ENCODE data around the gene LMNTD2. TPM values are rescaled to one million over a fixed set of nuclear protein-coding genes. Genes with fewer than 3 reads are reported as not detected.

LMNTD2 gene
- total RNA-seq, 2 donors from 2014 or later: 8.7 to 19.2 TPM

GRCh38 chr11:516400-516799, 44.1 kb downstream of the LMNTD2 start:
- no peaks in the 10 kb centered on the region for H3K27me3 ChIP-seq (replicated peaks; ENCODE audit: insufficient read depth)
- H3K36me3 ChIP-seq: no peaks in the 10 kb centered on the region
- H3K27ac ChIP-seq: no peak overlapping the region
- no peaks in the 10 kb centered on the region for H3K4me1 ChIP-seq (replicated peaks)
- no peak for DNase-seq (ENCODE audit: low spot score)
- WGBS: 95% methylated on average over 4 of the region's 4 CpGs
- H3K4me3 ChIP-seq: no peak overlapping the region
- no peak for TF ChIP-seq CTCF (IDR thresholded peaks at IDR 0.05)
- no peaks in the 10 kb centered on the region for H3K9me3 ChIP-seq
- intact Hi-C loops (cut with DNase I): loop anchor here (5.0 kb wide), 1 partner anchor 64 kb away; the partner anchor contains the start of gene PTDSS2

- Histone ChIP-seq H3K4me1 (replicated peaks) (no peaks in the 10 kb centered on the region), H3K4me3 (no peak overlapping the region), H3K27me3 (replicated peaks; ENCODE audit: insufficient read depth) (no peaks in the 10 kb centered on the region), H3K36me3 (no peaks in the 10 kb centered on the region), H3K27ac (peak overlapping the region; percentile 14 to 71), H3K9me3 (no peaks in the 10 kb centered on the region)
- TF ChIP-seq POLR2A (IDR thresholded peaks at IDR 0.05) (peak; percentile 45), POLR2AphosphoS5 (IDR thresholded peaks at IDR 0.05) (peak; percentile 88), CTCF (IDR thresholded peaks at IDR 0.05) (no peak)
- intact Hi-C loops (cut with DNase I): loop anchor here (5.0 kb wide), 1 partner anchor 63 kb away; the partner anchor contains the start of gene PTDSS2
- peak; percentile 79 for DNase-seq (ENCODE audit: low spot score)
- 46% methylated on average over 6 of the region's 6 CpGs for WGBS
Observed at GRCh38 chr11:515131-515530, 45.4 kb downstream of the LMNTD2 start.

- TF ChIP-seq POLR2A (IDR thresholded peaks at IDR 0.05) (no peak), CTCF (IDR thresholded peaks at IDR 0.05) (no peak), POLR2AphosphoS5 (IDR thresholded peaks at IDR 0.05) (no peak)
- H3K9me3 ChIP-seq: no peaks in the 10 kb centered on the region
- H3K27ac ChIP-seq: peak overlapping the region in 1 of 2 donors; percentile 71
- intact Hi-C loops (cut with DNase I): loop anchor here (5.0 kb wide), 1 partner anchor 62 kb away; the partner anchor contains the start of gene PTDSS2
- no peaks in the 10 kb centered on the region for H3K36me3 ChIP-seq
- H3K4me1 ChIP-seq (replicated peaks): no peaks in the 10 kb centered on the region
- H3K27me3 ChIP-seq (replicated peaks; ENCODE audit: insufficient read depth): no peaks in the 10 kb centered on the region
- no peak for DNase-seq (ENCODE audit: low spot score)
- 80% methylated on average over 10 of the region's 10 CpGs for whole genome bisulfite sequencing
- no peak overlapping the region for H3K4me3 ChIP-seq
Observed at GRCh38 chr11:514606-515005, 45.9 kb downstream of the LMNTD2 start.

- intact Hi-C loops (cut with DNase I): no loop called here
Observed at GRCh38 chr11:512761-513595, 47.6 kb downstream of the LMNTD2 start.

More at GRCh38 chr11:512761-513595, 47.6 kb downstream of the LMNTD2 start:
- Histone ChIP-seq H3K27me3 (replicated peaks; ENCODE audit: insufficient read depth) (no peaks in the 10 kb centered on the region), H3K4me3 (no peak overlapping the region), H3K4me1 (replicated peaks) (peaks cover 2% of the 10 kb centered on the region), H3K9me3 (no peaks in the 10 kb centered on the region), H3K36me3 (no peaks in the 10 kb centered on the region), H3K27ac (no peak overlapping the region)
- TF ChIP-seq CTCF (IDR thresholded peaks at IDR 0.05): no peak
- no peak for TF ChIP-seq POLR2A (IDR thresholded peaks at IDR 0.05)
- TF ChIP-seq POLR2AphosphoS5 (IDR thresholded peaks at IDR 0.05): no peak
- 93% methylated on average over 29 of the region's 29 CpGs for WGBS
- no peak for DNase-seq (ENCODE audit: low spot score)
